H1 (cell line): Measurements from ENCODE around the gene MLYCD. TPM values are rescaled to one million over a fixed set of nuclear protein-coding genes. Genes with fewer than 3 reads are reported as not detected.

Source experiments
- CTCF ChIA-PET: fragments of 300-600 bp; sonication (Branson Sonifier 250); formaldehyde crosslinking; loops from one replicate; lab custom pipeline; 2021; ENCODE audit not compliant: partially characterized antibody; lab: Charles Lee
- POLR2A ChIA-PET: fragments of 300-600 bp; sonication (Branson Sonifier 250); formaldehyde crosslinking; loops from one replicate; lab custom pipeline; 2021; ENCODE audit warnings: inconsistent platforms; ENCODE audit not compliant: partially characterized antibody; lab: Charles Lee
- DNase-seq, 2 experiments: peaks; one replicate each; pipeline versions ENCODE4 v3.0.0 to v3.0.0-alpha.2; 2010 to 2022; ENCODE audit warnings: low spot score in 2 of 2, low read depth in 1 of 2, mixed read lengths in 1 of 2
- FAIRE-seq: peaks from 2 replicates; lab custom pipeline; 2011; peaks lifted over from hg19 to GRCh38; lab: Jason Lieb, UNC
- H2AFZ ChIP-seq: 2 replicates; pipeline ENCODE4 v1.8.1; 2012; ENCODE audit warnings: low read length, inconsistent platforms
- H2AK5ac ChIP-seq: 2 replicates; pipeline ENCODE4 v1.6.1; 2013; ENCODE audit warnings: low read depth, low read length
- H2BK120ac ChIP-seq: replicated peaks from 2 replicates; pipeline ENCODE3; 2013; ENCODE audit warnings: low read depth, low read length, inconsistent platforms
- H2BK12ac ChIP-seq: 2 replicates; pipeline ENCODE4 v1.6.1; 2013; ENCODE audit warnings: low read depth, low read length
- H2BK15ac ChIP-seq: 2 replicates; pipeline ENCODE4 v1.6.1; 2013; ENCODE audit warnings: low read length
- H2BK20ac ChIP-seq: 2 replicates; pipeline ENCODE4 v1.6.1; 2013; ENCODE audit warnings: low read length
- H2BK5ac ChIP-seq: 2 replicates; pipeline ENCODE4 v1.6.1; 2013; ENCODE audit warnings: low read depth, low read length
- H3K14ac ChIP-seq: 2 replicates; pipeline ENCODE4 v1.6.1; 2013; ENCODE audit warnings: inconsistent platforms; ENCODE audit not compliant: insufficient read length
- H3K18ac ChIP-seq: 2 replicates; pipeline ENCODE4 v1.6.1; 2013; ENCODE audit warnings: low read length; ENCODE audit errors: extremely low read depth
- H3K23ac ChIP-seq: 2 replicates; pipeline ENCODE4 v1.6.1; 2013; ENCODE audit warnings: inconsistent platforms; ENCODE audit not compliant: insufficient read length
- H3K23me2 ChIP-seq: 2 replicates; pipeline ENCODE4 v1.6.1; 2013; ENCODE audit warnings: low read depth, low read length
- H3K27ac ChIP-seq: 2 replicates; pipeline ENCODE4 v1.6.1; 2011; ENCODE audit warnings: low read depth, low read length, inconsistent platforms
- H3K27me3 ChIP-seq, 4 experiments: replicated peaks in 1 of 4; 1 replicate in 1 of 4; 2 replicates in 3 of 4; pipeline versions ENCODE4 v1.6.1 to v1.8.1; 2011 to 2013; ENCODE audit warnings: low read length in 3 of 4, mild to moderate bottlenecking in 3 of 4, inconsistent platforms in 2 of 4, mixed read lengths in 2 of 4, moderate library complexity in 1 of 4; ENCODE audit not compliant: control insufficient read depth in 3 of 4, insufficient read depth in 3 of 4; ENCODE audit errors: extremely low read depth in 1 of 4
- H3K36me3 ChIP-seq, 4 experiments: 2 replicates each; pipeline versions ENCODE4 v1.6.1 to v1.8.1; 2011 to 2013; ENCODE audit warnings: mild to moderate bottlenecking in 4 of 4, low read length in 3 of 4, moderate library complexity in 2 of 4, control low read depth in 1 of 4, inconsistent platforms in 1 of 4; ENCODE audit not compliant: insufficient read depth in 4 of 4, control insufficient read depth in 2 of 4
- H3K4ac ChIP-seq: replicated peaks from 2 replicates; pipeline ENCODE3; 2013; ENCODE audit warnings: low read length, low read depth, mixed read lengths, inconsistent platforms; ENCODE audit not compliant: insufficient read length
- H3K4me1 ChIP-seq, 4 experiments: replicated peaks in 1 of 4; 1 replicate in 1 of 4; 2 replicates in 3 of 4; pipeline versions ENCODE4 v1.6.1 to v1.8.1; 2011 to 2013; ENCODE audit warnings: low read length in 3 of 4, inconsistent platforms in 2 of 4, mixed read lengths in 1 of 4; ENCODE audit not compliant: insufficient read depth in 4 of 4, control insufficient read depth in 3 of 4
- H3K4me2 ChIP-seq, 2 experiments: 2 replicates each; pipeline versions ENCODE4 v1.6.1 to v1.8.1; 2011 to 2013; ENCODE audit warnings: low read depth in 2 of 2, low read length in 2 of 2, control low read depth in 1 of 2, inconsistent platforms in 1 of 2, mild to moderate bottlenecking in 1 of 2; ENCODE audit not compliant: insufficient read depth in 1 of 2
- H3K4me3 ChIP-seq, 4 experiments: fragments of 200-600, 300-600 bp in 1 of 4; sonication (generic), shearing (Covaris generic), sonication (Bioruptor Twin) in 1 of 4; 2 replicates each; pipeline versions ENCODE4 v1.5.1 to v1.8.1; 2011 to 2016; ENCODE audit warnings: low read length in 4 of 4, low read depth in 3 of 4, control low read depth in 2 of 4, inconsistent platforms in 2 of 4, mild to moderate bottlenecking in 2 of 4, mixed read lengths in 1 of 4, moderate library complexity in 1 of 4; ENCODE audit not compliant: insufficient read depth in 2 of 4; ENCODE audit errors: extremely low read depth in 1 of 4
- H3K56ac ChIP-seq: replicated peaks from 2 replicates; pipeline ENCODE3; 2013; ENCODE audit warnings: low read depth, mild to moderate bottlenecking, mixed read lengths, low read length, inconsistent platforms; ENCODE audit not compliant: insufficient read length
- H3K79me1 ChIP-seq: 2 replicates; pipeline ENCODE4 v1.6.1; 2013; ENCODE audit warnings: low read depth, low read length, control low read depth
- H3K79me2 ChIP-seq, 2 experiments: 2 replicates each; pipeline versions ENCODE4 v1.6.1 to v1.8.1; 2012 to 2013; ENCODE audit warnings: low read length in 2 of 2, mild to moderate bottlenecking in 2 of 2, inconsistent platforms in 1 of 2; ENCODE audit not compliant: insufficient read depth in 2 of 2, control insufficient read depth in 1 of 2
- H3K9ac ChIP-seq, 4 experiments: replicated peaks in 1 of 4; 1 replicate in 1 of 4; 2 replicates in 3 of 4; pipeline versions ENCODE4 v1.6.1 to v1.8.1; 2011 to 2013; ENCODE audit warnings: low read depth in 3 of 4, low read length in 3 of 4, control low read depth in 2 of 4, mild to moderate bottlenecking in 2 of 4, moderate library complexity in 2 of 4, inconsistent platforms in 1 of 4; ENCODE audit errors: extremely low read depth in 1 of 4
- H3K9me3 ChIP-seq, 2 experiments: 2 replicates each; pipeline versions ENCODE4 v1.6.1 to v1.8.1; 2012 to 2013; ENCODE audit warnings: mild to moderate bottlenecking in 2 of 2, moderate library complexity in 2 of 2, control low read depth in 1 of 2, inconsistent platforms in 1 of 2, low read depth in 1 of 2, low read length in 1 of 2, mixed read lengths in 1 of 2; ENCODE audit not compliant: insufficient read depth in 2 of 2
- H4K20me1 ChIP-seq, 2 experiments: replicated peaks in 1 of 2; 2 replicates each; pipeline versions ENCODE3 to v1.8.1; 2011 to 2013; ENCODE audit warnings: inconsistent platforms in 2 of 2, low read length in 2 of 2, mild to moderate bottlenecking in 1 of 2; ENCODE audit not compliant: insufficient read depth in 2 of 2, control insufficient read depth in 1 of 2
- H4K5ac ChIP-seq: 2 replicates; pipeline ENCODE4 v1.6.1; 2013; ENCODE audit warnings: low read length, low read depth, mixed read lengths, inconsistent platforms; ENCODE audit not compliant: insufficient read length
- H4K8ac ChIP-seq: 2 replicates; pipeline ENCODE4 v1.8.0; 2013; ENCODE audit warnings: mild to moderate bottlenecking, moderate library complexity, low read length, inconsistent platforms; ENCODE audit not compliant: insufficient read depth; ENCODE audit errors: extremely low read depth
- H4K91ac ChIP-seq: replicated peaks from 2 replicates; pipeline ENCODE3; 2013; ENCODE audit warnings: low read length, mixed read lengths, inconsistent platforms; ENCODE audit not compliant: insufficient read length
- ASH2L ChIP-seq: fragments of 200-600, 300-600 bp; sonication (generic); IDR thresholded peaks from one replicate; pipeline ENCODE4 v1.7.1; 2017; ENCODE audit warnings: low read length
- CBX5 ChIP-seq: fragments of 300-800, 300-1000 bp; sonication (generic); IDR thresholded peaks from 2 replicates; pipeline ENCODE4 v1.7.1; 2016; ENCODE audit warnings: antibody characterized with exemption, low read length, low read depth
- CHD2 ChIP-seq: IDR thresholded peaks from 2 replicates; pipeline ENCODE4 v1.6.1; 2012; ENCODE audit warnings: low read length, improper control_type of control experiment
- EP300 ChIP-seq, 2 experiments: IDR thresholded peaks; 1 replicate in 1 of 2; 2 replicates in 1 of 2; pipeline ENCODE4 v1.6.1; 2011 to 2012; ENCODE audit warnings: low read depth in 2 of 2, low read length in 2 of 2, mild to moderate bottlenecking in 2 of 2, borderline replicate concordance in 1 of 2, inconsistent platforms in 1 of 2, moderate library complexity in 1 of 2
- EZH2 ChIP-seq: fragments of 200-600 bp; sonication (generic); IDR thresholded peaks from 2 replicates; pipeline ENCODE4 v1.7.1; 2012; ENCODE audit warnings: low read depth, mild to moderate bottlenecking, moderate library complexity, low read length, inconsistent platforms; ENCODE audit not compliant: severe bottlenecking
- GTF2F1 ChIP-seq: IDR thresholded peaks from 2 replicates; pipeline ENCODE4 v1.6.1; 2012; ENCODE audit warnings: low read depth, low read length, improper control_type of control experiment, borderline replicate concordance
- POLR2A ChIP-seq, 2 experiments: IDR thresholded peaks; 1 replicate in 1 of 2; 2 replicates in 1 of 2; pipeline ENCODE4 v1.6.1; 2011; ENCODE audit warnings: low read depth in 2 of 2, low read length in 2 of 2, mild to moderate bottlenecking in 2 of 2; ENCODE audit errors: control extremely low read depth in 1 of 2
- RFX5 ChIP-seq: IDR thresholded peaks from 2 replicates; pipeline ENCODE4 v1.6.1; 2011; ENCODE audit warnings: low read depth, low read length, improper control_type of control experiment, borderline replicate concordance
- SIN3A ChIP-seq, 2 experiments: IDR thresholded peaks in 1 of 2; conservative IDR thresholded peaks in 1 of 2; 2 replicates each; pipeline ENCODE4 v1.6.1; 2011 to 2012; ENCODE audit warnings: low read length in 2 of 2, improper control_type of control experiment in 1 of 2, low read depth in 1 of 2, mild to moderate bottlenecking in 1 of 2
- SIRT6 ChIP-seq: IDR thresholded peaks from one replicate; pipeline ENCODE4 v1.7.1; 2012; ENCODE audit warnings: low read length, inconsistent platforms
- SP1 ChIP-seq: IDR thresholded peaks from 2 replicates; pipeline ENCODE4 v1.6.1; 2011; ENCODE audit warnings: low read depth, low read length
- SUZ12 ChIP-seq: fragments of 200-600 bp; sonication (generic); IDR thresholded peaks from 2 replicates; pipeline ENCODE4 v1.6.1; 2012; ENCODE audit warnings: mild to moderate bottlenecking, inconsistent platforms, low read length, moderate library complexity, mixed read lengths
- TBP ChIP-seq: IDR thresholded peaks from 2 replicates; pipeline ENCODE4 v1.6.1; 2011; ENCODE audit warnings: low read depth, low read length, improper control_type of control experiment
- TCF12 ChIP-seq: IDR thresholded peaks from 2 replicates; pipeline ENCODE4 v1.6.1; 2011; ENCODE audit warnings: low read depth, mild to moderate bottlenecking, low read length
- WGBS, 2 experiments: shearing (Covaris generic) in 1 of 2; methylation state at CpG; one replicate each; pipeline versions ENCODE4 v1.1.6 to v1.1.7; 2013 to 2015; ENCODE audit warnings: low lambda C conversion rate in 2 of 2, mixed read lengths in 2 of 2, inconsistent platforms in 1 of 2, low coverage in 1 of 2, missing lambda C conversion rate in 1 of 2; ENCODE audit not compliant: insufficient replicate concordance in 2 of 2, insufficient coverage in 1 of 2, insufficient read length in 1 of 2; ENCODE audit errors: extremely low coverage in 1 of 2, missing lambda C conversion rate in 1 of 2; 5-methylcytosine and 5-hydroxymethylcytosine counted together
- polyA plus RNA-seq, 7 experiments: library from polyadenylated mRNA; depleted of rRNA in 3 of 7; stranded (reverse) in 5 of 7; unstranded in 2 of 7; fragments of >200 nt in 5 of 7; fragments of 200-250 nt in 2 of 7; gene quantifications; 1 replicate in 5 of 7; 2 replicates in 1 of 7; 4 replicates in 1 of 7; pipeline versions ENCODE4 v1.2.1 to v1.2.3, GENCODE V29; 2011 to 2013; ENCODE audit warnings: missing spikeins in 2 of 7, mixed read lengths in 2 of 7
- total RNA-seq: library from RNA; stranded (reverse); fragmentation: NEBNext Ultra II Directional; extraction: Animal tissue kit (Norgen Biotek cat#: 25700); gene quantifications from 2 replicates; pipeline ENCODE4 v1.2.1, GENCODE V29; 2021
- TF ChIP-seq, protein P1 (sequence below): IDR thresholded peaks from 2 replicates; pipeline ENCODE4 v1.6.1; 2012; ENCODE audit warnings: inconsistent platforms

The MLYCD gene
- total and polyA plus RNA-seq, 2 of the 8 experiments (the other 6 are each of a cell fraction or from before 2014, with no cell fraction given): 3.7 to 7.0 TPM

GRCh38 chr16:83961591-83961990 is 62.7 kb downstream of the MLYCD start:
- Histone ChIP-seq H2BK120ac (no peak overlapping the region), H4K20me1 (no peaks in the 10 kb centered on the region), H3K4me2 (no peak overlapping the region), H3K27me3 (no peaks in the 10 kb centered on the region), H3K4me1 (no peaks in the 10 kb centered on the region; a peak in 1 of 7 replicates), H3K56ac (no peak overlapping the region), H3K23ac (no peak overlapping the region), H3K23me2 (no peaks in the 10 kb centered on the region), H2AFZ (no peak overlapping the region), H2BK5ac (no peak overlapping the region), H3K36me3 (no peaks in the 10 kb centered on the region), H3K27ac (no peak overlapping the region), H4K91ac (no peak overlapping the region), H3K9me3 (no peaks in the 10 kb centered on the region), H2BK15ac (no peak overlapping the region), H2AK5ac (no peak overlapping the region), H4K5ac (no peak overlapping the region), H2BK12ac (no peak overlapping the region), H2BK20ac (no peak overlapping the region), H3K4ac (no peak overlapping the region), H3K79me1 (no peaks in the 10 kb centered on the region), H3K14ac (no peak overlapping the region), H3K4me3 (no peak overlapping the region), H3K9ac (no peak overlapping the region), H3K18ac (no peak overlapping the region), H3K79me2 (no peaks in the 10 kb centered on the region), H4K8ac (no peak overlapping the region)
- FAIRE-seq (no peak), DNase-seq (no peak)
- ChIA-PET CTCF (interaction anchor here (0.9 to 16.0 kb wide), 4 partner anchors 60 to 123 kb away, joined by 3 to 366 read pairs (median 135); partner anchors contain the start of gene SLC38A8), POLR2A (no interaction called here)
- WGBS, 2 experiments: 70% methylated on average over 4 of the region's 5 CpGs; no CpG with 5 or more reads in 1 of the 2 experiments
- TF ChIP-seq SIRT6 (no peak), TBP (no peak), ASH2L (no peak), EP300 (IDR thresholded peaks at IDR 0.05; ENCODE audit: borderline replicate concordance in 1 of 2, low read depth in 2 of 2, low read length in 2 of 2) (no peak), SIN3A (conservative IDR thresholded peaks at IDR 0.05 in 1 of 2, IDR thresholded peaks at IDR 0.05 in 1 of 2; ENCODE audit: low read depth in 1 of 2, low read length in 2 of 2) (no peak), EZH2 (no peak), SUZ12 (no peak), POLR2A (IDR thresholded peaks at IDR 0.05; ENCODE audit: control extremely low read depth in 1 of 2, low read depth in 2 of 2, low read length in 2 of 2) (no peak), RFX5 (no peak), CBX5 (no peak), CHD2 (no peak), GTF2F1 (no peak), SP1 (no peak), TCF12 (no peak)
- TF ChIP-seq, protein P1, sequence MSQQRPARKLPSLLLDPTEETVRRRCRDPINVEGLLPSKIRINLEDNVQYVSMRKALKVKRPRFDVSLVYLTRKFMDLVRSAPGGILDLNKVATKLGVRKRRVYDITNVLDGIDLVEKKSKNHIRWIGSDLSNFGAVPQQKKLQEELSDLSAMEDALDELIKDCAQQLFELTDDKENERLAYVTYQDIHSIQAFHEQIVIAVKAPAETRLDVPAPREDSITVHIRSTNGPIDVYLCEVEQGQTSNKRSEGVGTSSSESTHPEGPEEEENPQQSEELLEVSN: no peak
